ENCODE data around the gene TMPRSS4. TPM values are rescaled to one million over a fixed set of nuclear protein-coding genes. Genes with fewer than 3 reads are reported as not detected.

Gene TMPRSS4
- total and polyA plus RNA-seq, 2 experiments from 2014 or later: 0.10 to 0.58 TPM

GRCh38 chr11:118058311-118059245 lies 18.3 kb upstream of the TMPRSS4 start:
- TF ChIP-seq STAT1 (IDR thresholded peaks at IDR 0.05; ENCODE audit: unreplicated experiment) (no peak), CREB1 (CRISPR knock-in tag; IDR thresholded peaks at IDR 0.05; ENCODE audit: low read depth) (no peak), EZH2 (IDR thresholded peaks at IDR 0.05; ENCODE audit: low read depth, unreplicated experiment) (no peak), EZH2phosphoT487 (IDR thresholded peaks at IDR 0.05; ENCODE audit: unreplicated experiment) (no peak)
- Histone ChIP-seq H3K4me3 (no peak overlapping the region), H3K79me2 (replicated peaks; ENCODE audit: insufficient read depth) (no peaks in the 10 kb centered on the region), H3F3A (replicated peaks; ENCODE audit: low read depth) (no peaks in the 10 kb centered on the region), H3K4me2 (no peak overlapping the region), H4K20me1 (replicated peaks; ENCODE audit: insufficient read depth) (no peaks in the 10 kb centered on the region), H3K4me1 (ENCODE audit: insufficient read depth) (no peaks in the 10 kb centered on the region), H3K27ac (ENCODE audit: low read depth) (no peak overlapping the region), H2AFZ (no peak overlapping the region), H3K9me2 (ENCODE audit: insufficient read depth) (0 out of 2 replicates have a peak, but pooled peaks cover 4% of the 10 kb centered on the region), H3K36me3 (ENCODE audit: insufficient read depth) (no peaks in the 10 kb centered on the region), H3K27me3 (ENCODE audit: insufficient read depth) (no peaks in the 10 kb centered on the region)
- Mint-ChIP-seq H3K27me3 (ENCODE audit: insufficient read depth, low read depth, poor library complexity) (peaks cover 14% of the 10 kb centered on the region), H3K36me3 (ENCODE audit: low read depth) (no peaks in the 10 kb centered on the region), H3K9me3 (no peaks in the 10 kb centered on the region; the same call in 2 of the 3 replicates), H3K27ac (no peak overlapping the region), H3K4me1 (peaks cover 5% of the 10 kb centered on the region), H3K4me3 (no peak overlapping the region)
- ATAC-seq (no peak), DNase-seq (ENCODE audit: low spot score) (no peak)

- Mint-ChIP-seq H3K4me3 (no peak overlapping the region), H3K4me1 (peaks cover 5% of the 10 kb centered on the region), H3K27ac (no peak overlapping the region), H3K36me3 (ENCODE audit: low read depth) (no peaks in the 10 kb centered on the region), H3K9me3 (no peaks in the 10 kb centered on the region; the same call in 2 of the 3 replicates), H3K27me3 (ENCODE audit: insufficient read depth, low read depth, poor library complexity) (peaks cover 14% of the 10 kb centered on the region)
- Histone ChIP-seq H3K36me3 (ENCODE audit: insufficient read depth) (no peaks in the 10 kb centered on the region), H3K9me2 (ENCODE audit: insufficient read depth) (0 out of 2 replicates have a peak, but pooled peaks cover 4% of the 10 kb centered on the region), H4K20me1 (replicated peaks; ENCODE audit: insufficient read depth) (no peaks in the 10 kb centered on the region), H3K4me1 (ENCODE audit: insufficient read depth) (no peaks in the 10 kb centered on the region), H3F3A (replicated peaks; ENCODE audit: low read depth) (no peaks in the 10 kb centered on the region), H3K4me2 (no peak overlapping the region), H2AFZ (no peak overlapping the region), H3K79me2 (replicated peaks; ENCODE audit: insufficient read depth) (no peaks in the 10 kb centered on the region), H3K4me3 (no peak overlapping the region), H3K27ac (ENCODE audit: low read depth) (no peak overlapping the region), H3K27me3 (ENCODE audit: insufficient read depth) (no peaks in the 10 kb centered on the region)
- ATAC-seq (no peak), DNase-seq (ENCODE audit: low spot score) (no peak)
- no peak for TF ChIP-seq REST (IDR thresholded peaks at IDR 0.05; ENCODE audit: unreplicated experiment)
- TF ChIP-seq ZNF331 (CRISPR knock-in tag; IDR thresholded peaks at IDR 0.05; ENCODE audit: low read depth): no peak
- no peak for TF ChIP-seq ETS1 (IDR thresholded peaks at IDR 0.05)
- no peak for TF ChIP-seq JUNB (IDR thresholded peaks at IDR 0.05; ENCODE audit: unreplicated experiment)
- TF ChIP-seq ZNF114 (CRISPR knock-in tag; IDR thresholded peaks at IDR 0.05): no peak
- no peak for TF ChIP-seq CTCF (conservative IDR thresholded peaks at IDR 0.05; ENCODE audit: low read depth in 2 of 2)
- no peak for TF ChIP-seq CREB1 (CRISPR knock-in tag; IDR thresholded peaks at IDR 0.05; ENCODE audit: low read depth)
- no peak for TF ChIP-seq EZH2phosphoT487 (IDR thresholded peaks at IDR 0.05; ENCODE audit: unreplicated experiment)
These were observed 17.5 kb upstream of the TMPRSS4 start for GRCh38 chr11:118059246-118059940.
